Esophagus squamous epithelium (tissue), 4 donors: ENCODE measurements around the gene TMA7.

ENCODE experiments used
- CTCF ChIP-seq, 6 experiments: fragments of 450-650 bp in 4 of 6; fragments of 200-600 bp in 2 of 6; sonication (generic) in 2 of 6; IDR thresholded peaks; one replicate each; pipeline ENCODE4 v1.5.1; 2016 to 2019; ENCODE audit warnings: antibody characterized with exemption in 6 of 6, mild to moderate bottlenecking in 4 of 6, moderate library complexity in 4 of 6
- POLR2A ChIP-seq, 4 donors: fragments of 450-650 bp; IDR thresholded peaks; one replicate each; pipeline ENCODE4 v1.6.1; 2017; ENCODE audit warnings: antibody characterized with exemption in 4 of 4, mild to moderate bottlenecking in 4 of 4, moderate library complexity in 3 of 4

DNA sequence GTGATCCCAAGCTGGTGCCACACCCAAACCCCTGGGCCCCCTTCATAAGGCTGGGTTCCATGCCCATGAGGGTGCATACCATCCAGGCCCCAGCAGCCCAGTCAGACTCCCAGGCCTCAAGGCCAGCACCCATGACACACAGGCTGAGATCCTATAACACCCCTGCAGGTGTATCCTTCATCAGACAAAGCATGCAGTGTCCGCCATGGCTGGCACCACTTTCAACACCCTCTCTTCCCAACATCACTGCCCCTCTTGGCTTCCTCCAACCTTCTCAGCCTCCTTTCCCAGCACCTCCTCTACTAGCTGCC lies 3.6 kb upstream of the TMA7 start:
- TF ChIP-seq POLR2A (IDR thresholded peaks at IDR 0.05) (no peak), CTCF (IDR thresholded peaks at IDR 0.05) (no peak)
